SK-N-SH (cell line): ENCODE data around the gene TGIF1. TPM values are rescaled to one million over a fixed set of nuclear protein-coding genes. Genes with fewer than 3 reads are reported as not detected.

Experiments
- CTCF ChIA-PET: fragments of 300-600, 350-600 bp; formaldehyde crosslinking; extraction: SDS; loops from one replicate; lab custom pipeline; 2021; lab: Yijun Ruan, JAX
- POLR2A ChIA-PET: fragments of 350-600 bp; sonication (Branson Sonifier 250); formaldehyde crosslinking; extraction: SDS; loops from one replicate; lab custom pipeline; 2020; ENCODE audit warnings: antibody characterized with exemption, inconsistent platforms; lab: Yijun Ruan, JAX
- DNase-seq: peaks from one replicate; pipeline ENCODE4 v3.0.0; 2012
- H2AFZ ChIP-seq: fragments of 200-600 bp; sonication (generic); 2 replicates; pipeline ENCODE4 v1.8.1; 2016; ENCODE audit warnings: antibody characterized with exemption, mild to moderate bottlenecking, low read depth
- H3F3A ChIP-seq: fragments of 200-600 bp; sonication (generic); replicated peaks from 2 replicates; pipeline ENCODE3; 2016; ENCODE audit warnings: antibody characterized with exemption, mild to moderate bottlenecking; ENCODE audit not compliant: insufficient read depth
- H3K27ac ChIP-seq, 2 experiments: fragments of 200-500 bp in 1 of 2; fragments of 200-600 bp in 1 of 2; sonication (Bioruptor generic) in 1 of 2; sonication (generic), shearing (Covaris generic) in 1 of 2; 2 replicates each; pipeline versions ENCODE4 v1.5.1 to v1.6.1; 2014 to 2016; ENCODE audit warnings: low read depth in 2 of 2, inconsistent platforms in 1 of 2, low read length in 1 of 2, mild to moderate bottlenecking in 1 of 2, mixed read lengths in 1 of 2
- H3K27me3 ChIP-seq: fragments of 200-600 bp; sonication (generic), shearing (Covaris generic); 2 replicates; pipeline ENCODE4 v1.6.1; 2016; ENCODE audit warnings: mixed run types; ENCODE audit not compliant: insufficient read depth
- H3K36me3 ChIP-seq, 2 experiments: fragments of 200-500 bp in 1 of 2; fragments of 200-600 bp in 1 of 2; sonication (Bioruptor generic) in 1 of 2; sonication (generic) in 1 of 2; replicated peaks in 1 of 2; 2 replicates each; pipeline versions ENCODE3 to v1.5.1; 2014 to 2016; ENCODE audit warnings: low read length in 1 of 2, mild to moderate bottlenecking in 1 of 2; ENCODE audit not compliant: insufficient read depth in 2 of 2, control insufficient read depth in 1 of 2
- H3K4me1 ChIP-seq, 2 experiments: fragments of 200-500 bp in 1 of 2; fragments of 200-600 bp in 1 of 2; sonication (Bioruptor generic) in 1 of 2; sonication (generic), shearing (Covaris generic) in 1 of 2; 2 replicates each; pipeline versions ENCODE4 v1.5.1 to v1.6.1; 2014 to 2016; ENCODE audit warnings: low read depth in 1 of 2, low read length in 1 of 2, mixed run types in 1 of 2; ENCODE audit not compliant: insufficient read depth in 2 of 2, control insufficient read depth in 1 of 2
- H3K4me2 ChIP-seq: fragments of 200-600 bp; sonication (generic), shearing (Covaris generic); 2 replicates; pipeline ENCODE4 v1.6.1; 2017; ENCODE audit warnings: mixed run types
- H3K4me3 ChIP-seq, 2 experiments: fragments of 200-500 bp in 1 of 2; fragments of 200-600 bp in 1 of 2; sonication (Bioruptor generic) in 1 of 2; sonication (generic), shearing (Covaris generic) in 1 of 2; 2 replicates each; pipeline versions ENCODE4 v1.5.1 to v1.8.1; 2014 to 2016; ENCODE audit warnings: low read depth in 2 of 2, inconsistent platforms in 1 of 2, low read length in 1 of 2, mild to moderate bottlenecking in 1 of 2, mixed read lengths in 1 of 2, moderate library complexity in 1 of 2
- H3K79me2 ChIP-seq: fragments of 200-600 bp; sonication (generic); 2 replicates; pipeline ENCODE4 v1.8.1; 2017; ENCODE audit warnings: mild to moderate bottlenecking; ENCODE audit not compliant: insufficient read depth
- H3K9ac ChIP-seq: fragments of 200-600 bp; sonication (generic); 2 replicates; pipeline ENCODE4 v1.6.1; 2017; ENCODE audit warnings: mixed run types
- H3K9me2 ChIP-seq: fragments of 200-600 bp; sonication (generic); 2 replicates; pipeline ENCODE4 v1.6.1; 2017; ENCODE audit warnings: mixed run types
- H3K9me3 ChIP-seq: fragments of 200-600 bp; sonication (generic); 2 replicates; pipeline ENCODE4 v1.6.1; 2017; ENCODE audit warnings: mixed run types, mild to moderate bottlenecking, moderate library complexity
- H4K20me1 ChIP-seq: fragments of 200-600 bp; sonication (generic); 2 replicates; pipeline ENCODE4 v1.6.1; 2017; ENCODE audit warnings: mild to moderate bottlenecking, mixed run types; ENCODE audit not compliant: insufficient read depth
- CHD2 ChIP-seq: fragments of 150-350 bp; IDR thresholded peaks from 2 replicates; pipeline ENCODE4 v1.6.1; 2018; ENCODE audit warnings: low read length; ENCODE audit not compliant: partially characterized antibody
- CTCF ChIP-seq: fragments of 200-600 bp; sonication (generic); IDR thresholded peaks from 2 replicates; pipeline ENCODE4 v1.6.1; 2017; ENCODE audit warnings: antibody characterized with exemption, mild to moderate bottlenecking, moderate library complexity
- EP300 ChIP-seq, 2 experiments: IDR thresholded peaks; 2 replicates each; pipeline versions ENCODE4 v1.4.0 to v1.6.1; 2012; ENCODE audit warnings: borderline replicate concordance in 1 of 2, low read depth in 1 of 2, low read length in 1 of 2
- EZH2phosphoT487 ChIP-seq: fragments of 200-600 bp; sonication (generic); IDR thresholded peaks from 2 replicates; pipeline ENCODE4 v1.6.1; 2017; ENCODE audit warnings: low read depth, mixed run types, mild to moderate bottlenecking, antibody characterized with exemption, moderate library complexity, borderline replicate concordance
- FOSL2 ChIP-seq: IDR thresholded peaks from 2 replicates; pipeline ENCODE4 v1.4.0; 2012; ENCODE audit warnings: low read depth, mild to moderate bottlenecking, moderate library complexity, borderline replicate concordance
- FOXJ3 ChIP-seq: sonication (generic); formaldehyde crosslinking; IDR thresholded peaks from 2 replicates; pipeline ENCODE4 v1.5.1; 2020; ENCODE audit warnings: mild to moderate bottlenecking, missing genetic modification reagents
- GATA2 ChIP-seq: sonication (generic); formaldehyde crosslinking; IDR thresholded peaks from 2 replicates; pipeline ENCODE4 v1.5.0; 2020; ENCODE audit warnings: mild to moderate bottlenecking, missing genetic modification reagents
- IRF3 ChIP-seq: fragments of 150-350 bp; IDR thresholded peaks from 2 replicates; pipeline ENCODE4 v1.6.1; 2016; ENCODE audit warnings: mild to moderate bottlenecking, low read depth, low read length
- JUND ChIP-seq: IDR thresholded peaks from 2 replicates; pipeline ENCODE4 v1.4.0; 2012
- MAX ChIP-seq: IDR thresholded peaks from 2 replicates; pipeline ENCODE4 v1.4.0; 2012; ENCODE audit warnings: low read depth
- NFIC ChIP-seq: IDR thresholded peaks from 2 replicates; pipeline ENCODE4 v1.4.0; 2012; ENCODE audit warnings: borderline replicate concordance
- NRF1 ChIP-seq: IDR thresholded peaks from 2 replicates; pipeline ENCODE4 v1.6.1; 2012; ENCODE audit warnings: low read depth, mild to moderate bottlenecking, low read length
- POLR2AphosphoS5 ChIP-seq: IDR thresholded peaks from 2 replicates; pipeline ENCODE4 v1.6.1; 2012; ENCODE audit warnings: low read depth, low read length
- RCOR1 ChIP-seq: fragments of 150-350 bp; IDR thresholded peaks from 2 replicates; pipeline ENCODE4 v1.6.1; 2017; ENCODE audit warnings: antibody characterized with exemption, low read length
- SIN3A ChIP-seq: IDR thresholded peaks from 2 replicates; pipeline ENCODE4 v1.6.1; 2012; ENCODE audit warnings: low read depth, mild to moderate bottlenecking, low read length, moderate library complexity, borderline replicate concordance
- SMC3 ChIP-seq: IDR thresholded peaks from 2 replicates; pipeline ENCODE4 v1.6.1; 2012; ENCODE audit warnings: low read depth, low read length, improper control_type of control experiment
- TAF1 ChIP-seq: IDR thresholded peaks from 2 replicates; pipeline ENCODE4 v1.6.1; 2012; ENCODE audit warnings: low read depth, mild to moderate bottlenecking, low read length, moderate library complexity, borderline replicate concordance
- USF2 ChIP-seq: fragments of 150-350 bp; IDR thresholded peaks from 2 replicates; pipeline ENCODE4 v1.6.1; 2017; ENCODE audit warnings: antibody characterized with exemption, low read length, low read depth, borderline replicate concordance
- YY1 ChIP-seq: IDR thresholded peaks from 2 replicates; pipeline ENCODE4 v1.4.0; 2012; ENCODE audit warnings: low read depth, mild to moderate bottlenecking
- ZBTB33 ChIP-seq: IDR thresholded peaks from 2 replicates; pipeline ENCODE4 v1.4.0; 2012; ENCODE audit warnings: low read depth, borderline replicate concordance
- WGBS: methylation state at CpG from one replicate; pipeline ENCODE4 v1.1.6; 2017; ENCODE audit warnings: low lambda C conversion rate; 5-methylcytosine and 5-hydroxymethylcytosine counted together
- polyA plus RNA-seq, 3 experiments: library from polyadenylated mRNA; depleted of rRNA; stranded (reverse); fragments of >200 nt; gene quantifications; 2 replicates each; pipeline ENCODE4 v1.2.3, GENCODE V29; 2012

TGIF1 gene
- polyA plus RNA-seq, 1 of the 3 experiments (the other 2 are of a cell fraction): 113 TPM

- no peak for TF ChIP-seq EZH2phosphoT487
- TF ChIP-seq CHD2: no peak
- TF ChIP-seq ZBTB33: no peak
- TF ChIP-seq EP300 (IDR thresholded peaks at IDR 0.05; ENCODE audit: borderline replicate concordance in 1 of 2, low read depth in 1 of 2, low read length in 1 of 2): no peak
- TF ChIP-seq IRF3: no peak
- TF ChIP-seq TAF1: no peak
- no peak for TF ChIP-seq MAX
- TF ChIP-seq SMC3: no peak
- no peak for TF ChIP-seq USF2
- no peak for TF ChIP-seq SIN3A
- no peak for TF ChIP-seq JUND
- TF ChIP-seq FOXJ3 (CRISPR knock-in tag): no peak
- no peak for TF ChIP-seq RCOR1
- no peak for TF ChIP-seq NRF1
- no peak for TF ChIP-seq POLR2AphosphoS5
- no peak for TF ChIP-seq NFIC
- TF ChIP-seq CTCF: no peak
- no peak for TF ChIP-seq GATA2 (CRISPR knock-in tag)
- no peak for TF ChIP-seq FOSL2
- no peak for TF ChIP-seq YY1
- no peak for DNase-seq
- WGBS: 98% methylated on average over 7 of the region's 7 CpGs
- no peak overlapping the region for H3K27ac ChIP-seq
- H3K9me2 ChIP-seq: no peaks in the 10 kb centered on the region
- H3K4me3 ChIP-seq: no peak overlapping the region
- H3K9me3 ChIP-seq: no peaks in the 10 kb centered on the region
- H3K4me1 ChIP-seq: peaks cover 0 to 8% of the 10 kb centered on the region in 2 experiments; a peak in 2 of 4 replicates
- CTCF ChIA-PET: interaction anchor here (1.8 kb wide), 1 partner anchor 98 kb away, joined by 10 read pairs; no protein-coding TSS in a partner anchor
- no peaks in the 10 kb centered on the region for H3K79me2 ChIP-seq
- no peaks in the 10 kb centered on the region for H4K20me1 ChIP-seq
- no peak overlapping the region for H3K4me2 ChIP-seq
- no peaks in the 10 kb centered on the region for H3K27me3 ChIP-seq
- no peaks in the 10 kb centered on the region for H3K36me3 ChIP-seq
- H3K9ac ChIP-seq: no peak overlapping the region
- no peaks in the 10 kb centered on the region for H3F3A ChIP-seq
- H2AFZ ChIP-seq: no peak overlapping the region
- POLR2A ChIA-PET: no interaction called here
Measured at GRCh38 chr18:3495691-3496430, 45.9 kb downstream of the TGIF1 start.
